Stimulated activated naive CD8-positive, alpha-beta T cell treated with anti-CD3 and anti-CD28 coated beads, Interleukin-15, Interleukin-2, amounts not matched to agents 100 ng/mL and 50 ng/mL, for 24 hours (primary cell): ENCODE results near the gene PRKN.

ENCODE experiments used
- H3K27ac Mint-ChIP-seq: one replicate; pipeline ENCODE4 v1.8.0; 2021; ENCODE audit warnings: mild to moderate bottlenecking, mixed read lengths
- H3K27me3 Mint-ChIP-seq: one replicate; pipeline ENCODE4 v1.8.0; 2021; ENCODE audit warnings: mixed read lengths
- H3K36me3 Mint-ChIP-seq: one replicate; pipeline ENCODE4 v1.8.0; 2021; ENCODE audit warnings: low read depth, mixed read lengths
- H3K4me1 Mint-ChIP-seq: one replicate; pipeline ENCODE4 v1.8.0; 2021; ENCODE audit warnings: low read depth, mixed read lengths
- H3K4me3 Mint-ChIP-seq: one replicate; pipeline ENCODE4 v1.8.0; 2021; ENCODE audit warnings: mild to moderate bottlenecking, mixed read lengths
- H3K9me3 Mint-ChIP-seq: one replicate; pipeline ENCODE4 v1.8.0; 2021; ENCODE audit warnings: mixed read lengths

Gene PRKN

GRCh38 chr6:162474722-162475121 is 252.8 kb downstream of the PRKN start:
- H3K27me3 Mint-ChIP-seq = no peaks in the 10 kb centered on the region
- no peak overlapping the region for H3K27ac Mint-ChIP-seq
- peaks cover 5% of the 10 kb centered on the region for H3K9me3 Mint-ChIP-seq
- no peaks in the 10 kb centered on the region for H3K4me1 Mint-ChIP-seq
- H3K4me3 Mint-ChIP-seq = no peak overlapping the region
- H3K36me3 Mint-ChIP-seq = no peaks in the 10 kb centered on the region

- Mint-ChIP-seq H3K9me3 (no peaks in the 10 kb centered on the region), H3K27me3 (no peaks in the 10 kb centered on the region), H3K36me3 (no peaks in the 10 kb centered on the region), H3K4me3 (no peak overlapping the region), H3K4me1 (no peaks in the 10 kb centered on the region), H3K27ac (no peak overlapping the region)
Observed at GRCh38 chr6:162471842-162472241, 255.7 kb downstream of the PRKN start.

GRCh38 chr6:162468326-162468725 is 259.2 kb downstream of the PRKN start:
- Mint-ChIP-seq H3K9me3 (no peaks in the 10 kb centered on the region), H3K27me3 (no peaks in the 10 kb centered on the region), H3K36me3 (no peaks in the 10 kb centered on the region), H3K27ac (no peak overlapping the region), H3K4me1 (no peaks in the 10 kb centered on the region), H3K4me3 (no peak overlapping the region)

GRCh38 chr6:162467679-162468078 is 259.9 kb downstream of the PRKN start:
- Mint-ChIP-seq H3K27ac (no peak overlapping the region), H3K27me3 (no peaks in the 10 kb centered on the region), H3K36me3 (no peaks in the 10 kb centered on the region), H3K4me3 (no peak overlapping the region), H3K9me3 (no peaks in the 10 kb centered on the region), H3K4me1 (no peaks in the 10 kb centered on the region)

- Mint-ChIP-seq H3K27ac (no peak overlapping the region), H3K4me3 (no peak overlapping the region), H3K36me3 (no peaks in the 10 kb centered on the region), H3K4me1 (no peaks in the 10 kb centered on the region), H3K27me3 (no peaks in the 10 kb centered on the region), H3K9me3 (peaks cover 6% of the 10 kb centered on the region)
Observed at GRCh38 chr6:162463576-162463975, 264.0 kb downstream of the PRKN start.

- Mint-ChIP-seq H3K27me3 (no peaks in the 10 kb centered on the region), H3K9me3 (peaks cover 6% of the 10 kb centered on the region), H3K4me3 (no peak overlapping the region), H3K27ac (no peak overlapping the region), H3K36me3 (no peaks in the 10 kb centered on the region), H3K4me1 (no peaks in the 10 kb centered on the region)
Observed at GRCh38 chr6:162459985-162460384, 267.6 kb downstream of the PRKN start.

GRCh38 chr6:162450358-162450757 is 277.2 kb downstream of the PRKN start:
- Mint-ChIP-seq H3K4me3 (no peak overlapping the region), H3K4me1 (no peaks in the 10 kb centered on the region), H3K9me3 (no peaks in the 10 kb centered on the region), H3K27me3 (no peaks in the 10 kb centered on the region), H3K36me3 (peaks cover 3% of the 10 kb centered on the region), H3K27ac (no peak overlapping the region)

- Mint-ChIP-seq H3K4me1 (no peaks in the 10 kb centered on the region), H3K9me3 (no peaks in the 10 kb centered on the region), H3K4me3 (no peak overlapping the region), H3K36me3 (peaks cover 3% of the 10 kb centered on the region), H3K27me3 (no peaks in the 10 kb centered on the region), H3K27ac (no peak overlapping the region)
Observed at GRCh38 chr6:162448294-162448693, 279.3 kb downstream of the PRKN start.

GRCh38 chr6:162443101-162443500 is 284.5 kb downstream of the PRKN start:
- peaks cover 22% of the 10 kb centered on the region for H3K9me3 Mint-ChIP-seq
- H3K27ac Mint-ChIP-seq = no peak overlapping the region
- no peak overlapping the region for H3K4me3 Mint-ChIP-seq
- H3K36me3 Mint-ChIP-seq = peaks cover 14% of the 10 kb centered on the region
- no peaks in the 10 kb centered on the region for H3K27me3 Mint-ChIP-seq
- no peaks in the 10 kb centered on the region for H3K4me1 Mint-ChIP-seq

GRCh38 chr6:162442687-162443086 is 284.9 kb downstream of the PRKN start:
- peaks cover 14% of the 10 kb centered on the region for H3K36me3 Mint-ChIP-seq
- no peaks in the 10 kb centered on the region for H3K27me3 Mint-ChIP-seq
- H3K4me3 Mint-ChIP-seq = no peak overlapping the region
- H3K9me3 Mint-ChIP-seq = peaks cover 25% of the 10 kb centered on the region
- no peak overlapping the region for H3K27ac Mint-ChIP-seq
- H3K4me1 Mint-ChIP-seq = no peaks in the 10 kb centered on the region

GRCh38 chr6:162441991-162442390 is 285.6 kb downstream of the PRKN start:
- Mint-ChIP-seq H3K36me3 (peaks cover 14% of the 10 kb centered on the region), H3K4me3 (no peak overlapping the region), H3K27ac (no peak overlapping the region), H3K4me1 (no peaks in the 10 kb centered on the region), H3K9me3 (peaks cover 25% of the 10 kb centered on the region), H3K27me3 (no peaks in the 10 kb centered on the region)

GRCh38 chr6:162438980-162439379 is 288.6 kb downstream of the PRKN start:
- H3K27ac Mint-ChIP-seq = no peak overlapping the region
- H3K36me3 Mint-ChIP-seq = peaks cover 12% of the 10 kb centered on the region
- no peak overlapping the region for H3K4me3 Mint-ChIP-seq
- H3K4me1 Mint-ChIP-seq = no peaks in the 10 kb centered on the region
- no peaks in the 10 kb centered on the region for H3K27me3 Mint-ChIP-seq
- H3K9me3 Mint-ChIP-seq = peaks cover 25% of the 10 kb centered on the region

GRCh38 chr6:162435071-162435470 is 292.5 kb downstream of the PRKN start:
- Mint-ChIP-seq H3K4me1 (no peaks in the 10 kb centered on the region), H3K4me3 (no peak overlapping the region), H3K36me3 (no peaks in the 10 kb centered on the region), H3K27me3 (no peaks in the 10 kb centered on the region), H3K27ac (no peak overlapping the region), H3K9me3 (peaks cover 18% of the 10 kb centered on the region)

GRCh38 chr6:162421004-162421403 is 306.6 kb downstream of the PRKN start:
- H3K27me3 Mint-ChIP-seq = no peaks in the 10 kb centered on the region
- no peak overlapping the region for H3K27ac Mint-ChIP-seq
- H3K4me1 Mint-ChIP-seq = no peaks in the 10 kb centered on the region

GRCh38 chr6:162416831-162417537 is 310.6 kb downstream of the PRKN start:
- H3K4me3 Mint-ChIP-seq = no peak overlapping the region
- H3K9me3 Mint-ChIP-seq = no peaks in the 10 kb centered on the region
- no peaks in the 10 kb centered on the region for H3K4me1 Mint-ChIP-seq
- H3K27me3 Mint-ChIP-seq = no peaks in the 10 kb centered on the region
- no peaks in the 10 kb centered on the region for H3K36me3 Mint-ChIP-seq
- no peak overlapping the region for H3K27ac Mint-ChIP-seq

More at GRCh38 chr6:162421004-162421403, 306.6 kb downstream of the PRKN start:
- peaks cover 7% of the 10 kb centered on the region for H3K9me3 Mint-ChIP-seq
- peaks cover 5% of the 10 kb centered on the region for H3K36me3 Mint-ChIP-seq
- no peak overlapping the region for H3K4me3 Mint-ChIP-seq

GRCh38 chr6:162416307-162416706 is 311.3 kb downstream of the PRKN start:
- no peaks in the 10 kb centered on the region for H3K36me3 Mint-ChIP-seq
- no peaks in the 10 kb centered on the region for H3K9me3 Mint-ChIP-seq
- no peak overlapping the region for H3K27ac Mint-ChIP-seq
- no peaks in the 10 kb centered on the region for H3K4me1 Mint-ChIP-seq
- no peaks in the 10 kb centered on the region for H3K27me3 Mint-ChIP-seq
- H3K4me3 Mint-ChIP-seq = no peak overlapping the region
